IMR-90 (cell line): Measurements from ENCODE around the gene ZBTB32. TPM values are rescaled to one million over a fixed set of nuclear protein-coding genes. Genes with fewer than 3 reads are reported as not detected.

Source experiments
- ATAC-seq: fragments of 200-7000 bp; cut with Tn5 transposase; 2 replicates; pipeline ENCODE4 v1.9.1; 2020; ENCODE audit warnings: low read depth, mild to moderate bottlenecking, moderate library complexity
- BruUV-seq: library from RNA; stranded (reverse); fragments of 400-500 nt; replicated peaks from 2 replicates; lab custom pipeline; 2021; lab: Mats Ljungman, UMichigan
- CTCF ChIA-PET: fragments of 300-600 bp; formaldehyde crosslinking; extraction: SDS; loops from one replicate; lab custom pipeline; 2021; ENCODE audit warnings: antibody characterized with exemption; lab: Yijun Ruan, JAX
- POLR2A ChIA-PET: fragments of 300-600 bp; sonication (Branson Sonifier 250); formaldehyde crosslinking; loops from one replicate; lab custom pipeline; 2022; ENCODE audit warnings: antibody characterized with exemption; ENCODE audit not compliant: unreplicated experiment; lab: Charles Lee
- DNase-seq: peaks from one replicate; pipeline ENCODE4 v3.0.0; 2013
- H2AFZ ChIP-seq: replicated peaks from 2 replicates; pipeline ENCODE3; 2013; ENCODE audit warnings: low read length, mild to moderate bottlenecking; ENCODE audit not compliant: poor library complexity
- H2AK5ac ChIP-seq: 2 replicates; pipeline ENCODE4 v1.6.1; 2013; ENCODE audit warnings: low read depth, low read length, inconsistent platforms
- H2AK9ac ChIP-seq: replicated peaks from 2 replicates; pipeline ENCODE3; 2013; ENCODE audit warnings: mild to moderate bottlenecking, low read depth, low read length, moderate library complexity; ENCODE audit not compliant: poor library complexity
- H2BK120ac ChIP-seq: 2 replicates; pipeline ENCODE4 v1.6.1; 2013; ENCODE audit warnings: low read depth, low read length, inconsistent platforms
- H2BK15ac ChIP-seq: 3 replicates; pipeline ENCODE4 v1.6.1; 2013; ENCODE audit warnings: low read depth, low read length, inconsistent platforms
- H2BK20ac ChIP-seq: 2 replicates; pipeline ENCODE4 v1.6.1; 2013; ENCODE audit warnings: low read depth, mild to moderate bottlenecking, inconsistent platforms, low read length, moderate library complexity
- H2BK5ac ChIP-seq: 2 replicates; pipeline ENCODE4 v1.6.1; 2013; ENCODE audit warnings: mild to moderate bottlenecking, low read depth, low read length, inconsistent platforms; ENCODE audit not compliant: poor library complexity, severe bottlenecking
- H3K14ac ChIP-seq: replicated peaks from 2 replicates; pipeline ENCODE4 v1.6.1; 2013; ENCODE audit warnings: low read depth, low read length, inconsistent platforms
- H3K18ac ChIP-seq: 2 replicates; pipeline ENCODE4 v1.6.1; 2013; ENCODE audit warnings: low read depth, low read length, control low read depth
- H3K23ac ChIP-seq: 2 replicates; pipeline ENCODE4 v1.6.1; 2013; ENCODE audit warnings: low read depth, low read length, inconsistent platforms
- H3K27ac ChIP-seq: 2 replicates; pipeline ENCODE4 v1.5.1; 2013; ENCODE audit warnings: mild to moderate bottlenecking, control low read depth, low read length; ENCODE audit not compliant: insufficient read depth
- H3K27me3 ChIP-seq: 2 replicates; pipeline ENCODE4 v1.6.1; 2013; ENCODE audit warnings: low read length; ENCODE audit not compliant: control insufficient read depth, insufficient read depth
- H3K36me3 ChIP-seq: 2 replicates; pipeline ENCODE4 v1.6.1; 2013; ENCODE audit warnings: low read length, mixed read lengths; ENCODE audit not compliant: control insufficient read depth, insufficient read depth
- H3K4ac ChIP-seq: 2 replicates; pipeline ENCODE4 v1.6.1; 2013; ENCODE audit warnings: low read depth, low read length, inconsistent platforms
- H3K4me1 ChIP-seq: 2 replicates; pipeline ENCODE4 v1.6.1; 2013; ENCODE audit warnings: low read length, mixed read lengths; ENCODE audit not compliant: control insufficient read depth, insufficient read depth
- H3K4me2 ChIP-seq: 2 replicates; pipeline ENCODE4 v1.6.1; 2013; ENCODE audit warnings: low read depth, mild to moderate bottlenecking, control low read depth, low read length, moderate library complexity
- H3K4me3 ChIP-seq: 2 replicates; pipeline ENCODE4 v1.5.1; 2013; ENCODE audit warnings: low read depth, mild to moderate bottlenecking, control low read depth, low read length, moderate library complexity; ENCODE audit not compliant: insufficient read depth
- H3K56ac ChIP-seq: 2 replicates; pipeline ENCODE4 v1.6.1; 2013; ENCODE audit warnings: low read length, inconsistent platforms; ENCODE audit not compliant: insufficient read depth; ENCODE audit errors: extremely low read depth
- H3K79me1 ChIP-seq, 2 experiments: 2 replicates each; pipeline ENCODE4 v1.6.1; 2013; ENCODE audit warnings: low read length in 2 of 2, inconsistent platforms in 1 of 2, low read depth in 1 of 2
- H3K9ac ChIP-seq: 2 replicates; pipeline ENCODE4 v1.6.1; 2013; ENCODE audit warnings: low read depth, low read length, control low read depth
- H3K9me1 ChIP-seq: 2 replicates; pipeline ENCODE4 v1.6.1; 2013; ENCODE audit warnings: low read length, inconsistent platforms; ENCODE audit not compliant: insufficient read depth
- H3K9me3 ChIP-seq: 2 replicates; pipeline ENCODE4 v1.6.1; 2013; ENCODE audit warnings: low read length; ENCODE audit not compliant: control insufficient read depth, insufficient read depth
- H4K20me1 ChIP-seq: 2 replicates; pipeline ENCODE4 v1.6.1; 2013; ENCODE audit warnings: low read length, inconsistent platforms; ENCODE audit not compliant: insufficient read depth
- H4K5ac ChIP-seq: 2 replicates; pipeline ENCODE4 v1.6.1; 2013; ENCODE audit warnings: mild to moderate bottlenecking, low read depth, low read length, control low read depth
- H4K8ac ChIP-seq, 2 experiments: 2 replicates each; pipeline ENCODE4 v1.6.1; 2013; ENCODE audit warnings: low read depth in 2 of 2, low read length in 2 of 2, control low read depth in 1 of 2, inconsistent platforms in 1 of 2
- H4K91ac ChIP-seq: 2 replicates; pipeline ENCODE4 v1.6.1; 2013; ENCODE audit warnings: low read depth, low read length, inconsistent platforms; ENCODE audit not compliant: insufficient read depth
- BHLHE40 ChIP-seq: fragments of 150-350 bp; IDR thresholded peaks from 2 replicates; pipeline ENCODE4 v1.6.1; 2016; ENCODE audit warnings: mild to moderate bottlenecking, low read depth, low read length
- CEBPB ChIP-seq: IDR thresholded peaks from 2 replicates; pipeline ENCODE4 v1.6.1; 2012; ENCODE audit warnings: low read depth, low read length, improper control_type of control experiment
- CHD1 ChIP-seq: IDR thresholded peaks from 2 replicates; pipeline ENCODE4 v1.6.1; 2012; ENCODE audit warnings: low read depth, low read length, improper control_type of control experiment
- CTCF ChIP-seq: conservative IDR thresholded peaks from 2 replicates; pipeline ENCODE4 v1.5.1; 2012; ENCODE audit warnings: mild to moderate bottlenecking, low read depth, low read length, improper control_type of control experiment
- ELK1 ChIP-seq: fragments of 150-350 bp; IDR thresholded peaks from 2 replicates; pipeline ENCODE4 v1.6.1; 2016; ENCODE audit warnings: low read depth, mild to moderate bottlenecking, low read length, moderate library complexity, borderline replicate concordance
- FOS ChIP-seq: fragments of 150-350 bp; IDR thresholded peaks from 2 replicates; pipeline ENCODE4 v1.6.1; 2016; ENCODE audit warnings: low read depth, low read length
- MAFK ChIP-seq: IDR thresholded peaks from 2 replicates; pipeline ENCODE4 v1.6.1; 2012; ENCODE audit warnings: low read depth, low read length, improper control_type of control experiment
- MAZ ChIP-seq: IDR thresholded peaks from 2 replicates; pipeline ENCODE4 v1.6.1; 2012; ENCODE audit warnings: low read depth, mild to moderate bottlenecking, low read length, improper control_type of control experiment, moderate library complexity, borderline replicate concordance
- RAD21 ChIP-seq: IDR thresholded peaks from 2 replicates; pipeline ENCODE4 v1.6.1; 2012; ENCODE audit warnings: low read length, improper control_type of control experiment
- RFX5 ChIP-seq: IDR thresholded peaks from 2 replicates; pipeline ENCODE4 v1.8.0; 2012; ENCODE audit warnings: low read depth, mild to moderate bottlenecking, low read length, moderate library complexity
- SMC3 ChIP-seq: fragments of 150-350 bp; IDR thresholded peaks from 2 replicates; pipeline ENCODE4 v1.6.1; 2016; ENCODE audit warnings: low read depth, mild to moderate bottlenecking, antibody characterized with exemption, low read length, moderate library complexity
- USF2 ChIP-seq: fragments of 150-350 bp; IDR thresholded peaks from 2 replicates; pipeline ENCODE4 v1.6.1; 2017; ENCODE audit warnings: mild to moderate bottlenecking, antibody characterized with exemption, low read length, low read depth
- WGBS, 2 experiments: methylation state at CpG; one replicate each; pipeline versions ENCODE4 v1.1.5 to v1.1.7; 2013; ENCODE audit warnings: missing lambda C conversion rate in 2 of 2; ENCODE audit not compliant: insufficient read length in 1 of 2; ENCODE audit errors: extremely low coverage in 2 of 2; 5-methylcytosine and 5-hydroxymethylcytosine counted together
- dilution Hi-C: fragments of 300-500 bp; cut with HindIII; formaldehyde crosslinking; loops from one replicate; pipeline ENCODE4 v1.14.3; 2018; ENCODE audit warnings: low sequenced_read_pairs; ENCODE audit not compliant: unreplicated experiment
- in situ Hi-C: fragments of 300-500 bp; cut with MboI; formaldehyde crosslinking; loops from 3 replicates; pipeline ENCODE4 v1.14.3; 2019; ENCODE audit warnings: low sequenced_read_pairs, inconsistent platforms, mixed read lengths
- intact Hi-C: fragments of 100-400 bp; cut with micrococcal nuclease; formaldehyde crosslinking; loops from 2 replicates; pipeline ENCODE4 v1.10.0; 2022
- polyA plus RNA-seq, 3 experiments: library from polyadenylated mRNA; depleted of rRNA; stranded (reverse); fragments of >200 nt; gene quantifications; 2 replicates each; pipeline ENCODE4 v1.2.3, GENCODE V29; 2012; ENCODE audit warnings: low replicate concordance in 1 of 3
- total RNA-seq: library from RNA; depleted of rRNA; stranded (reverse); fragments of >200 nt; gene quantifications from 2 replicates; pipeline ENCODE4 v1.2.3, GENCODE V29; 2012

ZBTB32 gene
- total and polyA plus RNA-seq, 2 of the 4 experiments (the other 2 are of a cell fraction): not detected

GRCh38 chr19:35738021-35738886 lies 33.9 kb downstream of the ZBTB32 start (continued):
- no peak for TF ChIP-seq CEBPB
- no peak for TF ChIP-seq BHLHE40

- 80% methylated on average over 1 of the region's 2 CpGs; no CpG with 5 or more reads in 1 of the 2 experiments for WGBS, 2 experiments
- ChIA-PET CTCF (no interaction called here), POLR2A (no interaction called here)
- TF ChIP-seq ELK1: no peak
- no peak for TF ChIP-seq USF2
- no peak for TF ChIP-seq BHLHE40
- no peak for TF ChIP-seq MAZ
- no peak for TF ChIP-seq RAD21
- TF ChIP-seq CTCF: no peak
- no peak for TF ChIP-seq FOS
- TF ChIP-seq RFX5: no peak
- TF ChIP-seq CEBPB: no peak
- TF ChIP-seq CHD1: no peak
- no peak for TF ChIP-seq SMC3
- no peak for TF ChIP-seq MAFK
Measured at GRCh38 chr19:35738887-35739229, 34.5 kb downstream of the ZBTB32 start.

More at GRCh38 chr19:35738887-35739229, 34.5 kb downstream of the ZBTB32 start:
- no peak overlapping the region for H3K9ac ChIP-seq
- H2BK15ac ChIP-seq: no peak overlapping the region
- H3K56ac ChIP-seq: no peak overlapping the region
- in situ Hi-C loops (no loop called here), dilution Hi-C loops (no loop called here), intact Hi-C loops (no loop called here)
- no peak overlapping the region for H2AK9ac ChIP-seq
- DNase-seq (no peak), ATAC-seq (no peak)
- no peak overlapping the region for H2AFZ ChIP-seq
- 0 out of 2 replicates have a peak, but pooled peaks cover 3% of the 10 kb centered on the region for H3K4me1 ChIP-seq
- H3K4ac ChIP-seq: no peak overlapping the region
- no peak overlapping the region for H4K5ac ChIP-seq
- H4K20me1 ChIP-seq: no peaks in the 10 kb centered on the region; the same call in 1 of the 2 replicates
- H2BK120ac ChIP-seq: no peak overlapping the region
- no peak overlapping the region for H3K14ac ChIP-seq
- no peak overlapping the region for H3K4me2 ChIP-seq
- H3K36me3 ChIP-seq: peaks cover 45% of the 10 kb centered on the region
- H3K27me3 ChIP-seq: no peaks in the 10 kb centered on the region
- H2AK5ac ChIP-seq: no peak overlapping the region
- no peak overlapping the region for H3K23ac ChIP-seq
- no peak overlapping the region for H4K8ac ChIP-seq
- no peak overlapping the region for H3K18ac ChIP-seq
- H4K91ac ChIP-seq: no peak overlapping the region
- H3K4me3 ChIP-seq: no peak overlapping the region
- no peak overlapping the region for H3K27ac ChIP-seq
- H2BK20ac ChIP-seq: no peak overlapping the region
- no peaks in the 10 kb centered on the region for H3K9me1 ChIP-seq
- no peak overlapping the region for H2BK5ac ChIP-seq
- no peaks in the 10 kb centered on the region for H3K9me3 ChIP-seq
- BruUV-seq: no TSS peak
- H3K79me1 ChIP-seq: peaks cover 0 to 18% of the 10 kb centered on the region in 2 experiments; a peak in 2 of 4 replicates
